Sigmoid colon (tissue), 7 donors: Measurements from ENCODE around the gene PRDX6. TPM values are rescaled to one million over a fixed set of nuclear protein-coding genes. Genes with fewer than 3 reads are reported as not detected.
"Not testable (repeated sequence)": the region's sequence is repeated elsewhere in the genome, so short reads cannot be mapped to it uniquely, and the experiment has no call there.

Source experiments
- DNase-seq: peaks from one replicate; pipeline ENCODE4 v3.0.0-alpha.2; 2019
- H3K27ac ChIP-seq, 4 donors: fragments of 200-600 bp; sonication (generic); one replicate each; pipeline ENCODE4 v1.5.1; 2016 to 2019; ENCODE audit warnings: mild to moderate bottlenecking in 1 of 4
- H3K27me3 ChIP-seq, 3 donors: fragments of 200-600 bp; sonication (generic); one replicate each; pipeline ENCODE4 v1.5.1; 2019; ENCODE audit warnings: mild to moderate bottlenecking in 1 of 3
- H3K36me3 ChIP-seq, 4 donors: fragments of 200-600 bp; sonication (generic); one replicate each; pipeline ENCODE4 v1.5.1; 2016 to 2019
- H3K4me1 ChIP-seq, 4 donors: fragments of 200-600 bp; sonication (generic); one replicate each; pipeline ENCODE4 v1.5.1; 2017 to 2019
- H3K4me3 ChIP-seq, 4 donors: fragments of 200-600 bp; sonication (generic); one replicate each; pipeline ENCODE4 v1.5.1; 2017 to 2019; ENCODE audit warnings: mild to moderate bottlenecking in 2 of 4, moderate library complexity in 1 of 4
- H3K9me3 ChIP-seq, 4 donors: fragments of 200-600 bp in 3 of 4; sonication (generic) in 3 of 4; one replicate each; pipeline versions ENCODE4 v1.5.1 to v1.6.1; 2013 to 2019
- CTCF ChIP-seq, 4 experiments: fragments of 450-650 bp in 3 of 4; fragments of 200-600 bp in 1 of 4; IDR thresholded peaks; one replicate each; pipeline ENCODE4 v1.5.1; 2016 to 2019; ENCODE audit warnings: antibody characterized with exemption in 4 of 4, mild to moderate bottlenecking in 3 of 4, moderate library complexity in 2 of 4
- EP300 ChIP-seq, 4 donors: sonication (generic); formaldehyde crosslinking; IDR thresholded peaks; one replicate each; pipeline ENCODE4 v1.6.1; 2017; ENCODE audit warnings: antibody characterized with exemption in 4 of 4
- POLR2A ChIP-seq, 2 donors: fragments of 450-650 bp; IDR thresholded peaks; one replicate each; pipeline ENCODE4 v1.6.1; 2016; ENCODE audit warnings: antibody characterized with exemption in 2 of 2, mild to moderate bottlenecking in 2 of 2, moderate library complexity in 2 of 2
- POLR2AphosphoS5 ChIP-seq, 4 donors: sonication (generic); formaldehyde crosslinking; IDR thresholded peaks; one replicate each; pipeline ENCODE4 v1.6.1; 2017; ENCODE audit warnings: antibody characterized with exemption in 4 of 4
- WGBS, 2 donors: extraction: QIAGEN DNeasy Blood & Tissue Kit; methylation state at CpG; one replicate each; pipeline ENCODE4 v1.1.7; 2013; 5-methylcytosine and 5-hydroxymethylcytosine counted together
- intact Hi-C: fragments of 100-400 bp; cut with DNase I; formaldehyde crosslinking; loops from one replicate; pipeline ENCODE4 v1.15.1; 2023
- polyA plus RNA-seq, 3 donors: library from polyadenylated mRNA; stranded (reverse); fragments of 200-250 nt; gene quantifications; one replicate each; pipeline ENCODE4 v1.2.3, GENCODE V29; 2013
- total RNA-seq, 4 donors: library from RNA; depleted of rRNA; stranded (reverse); fragments of >200 nt; gene quantifications; one replicate each; pipeline ENCODE4 v1.1.0, GENCODE V29; 2016
- donor health status: healthy with polysubstance abuse.
- donor health status: Bipolar disorder and iron deficiency.
- donor health status: healthy.

PRDX6 gene
- total and polyA plus RNA-seq, 7 donors, result 128 to 804 (median 205) TPM

GRCh38 chr1:173509797-173510196, 32.7 kb downstream of the PRDX6 start:
- no peaks in the 10 kb centered on the region for H3K36me3 ChIP-seq
- TF ChIP-seq EP300 (IDR thresholded peaks at IDR 0.05) (no peak), POLR2A (IDR thresholded peaks at IDR 0.05) (no peak), CTCF (IDR thresholded peaks at IDR 0.05) (no peak), POLR2AphosphoS5 (IDR thresholded peaks at IDR 0.05) (no peak)
- 13 to 47% methylated on average over 1 of the region's 1 CpG for WGBS, 2 donors
- intact Hi-C loops, result no loop called here
- no peak overlapping the region for H3K27ac ChIP-seq
- no peak for DNase-seq
- H3K4me1 ChIP-seq, result peaks cover 0 to 18% (median 9%) of the 10 kb centered on the region in 4 donors
- H3K9me3 ChIP-seq, result no peaks in the 10 kb centered on the region
- H3K4me3 ChIP-seq, result no peak overlapping the region
- no peaks in the 10 kb centered on the region for H3K27me3 ChIP-seq

GRCh38 chr1:173514503-173514902, 37.4 kb downstream of the PRDX6 start:
- intact Hi-C loops, result not testable (repeated sequence)
- 91 to 94% methylated on average over 1 of the region's 1 CpG for WGBS, 2 donors

DNA sequence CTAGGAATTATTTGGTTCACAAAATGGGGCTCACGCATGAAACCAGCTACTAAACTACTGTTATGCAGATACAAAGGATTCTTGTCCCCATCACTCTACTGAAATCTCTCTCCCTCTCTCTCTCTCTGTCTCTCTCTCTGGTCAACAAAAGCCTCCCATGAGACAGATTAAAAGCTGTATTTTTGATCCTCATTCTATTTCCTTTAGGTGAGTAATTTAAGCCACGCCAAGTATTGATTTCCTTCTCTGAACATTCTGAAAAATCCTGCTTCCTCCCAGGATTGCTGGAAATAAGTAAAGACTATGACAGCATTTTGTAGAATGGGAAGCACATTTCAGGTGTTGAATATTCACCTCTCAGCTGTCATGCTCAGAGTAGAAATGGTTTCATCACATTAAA, 43.7 kb downstream of the PRDX6 start:
- no peaks in the 10 kb centered on the region for H3K27me3 ChIP-seq
- H3K9me3 ChIP-seq, result no peaks in the 10 kb centered on the region
- H3K4me3 ChIP-seq, result no peak overlapping the region
- no peaks in the 10 kb centered on the region for H3K4me1 ChIP-seq
- 93% methylated on average over 2 of the region's 2 CpGs for WGBS, 2 donors
- TF ChIP-seq POLR2AphosphoS5 (IDR thresholded peaks at IDR 0.05), result no peak
- no peak for TF ChIP-seq EP300 (IDR thresholded peaks at IDR 0.05)
- no peak for TF ChIP-seq CTCF (IDR thresholded peaks at IDR 0.05)
- no peak for TF ChIP-seq POLR2A (IDR thresholded peaks at IDR 0.05)
- DNase-seq, result no peak
- H3K27ac ChIP-seq, result no peak overlapping the region
- intact Hi-C loops, result no loop called here
- no peaks in the 10 kb centered on the region for H3K36me3 ChIP-seq

More at GRCh38 chr1:173514503-173514902, 37.4 kb downstream of the PRDX6 start:
- not testable (repeated sequence) for H3K27ac ChIP-seq, H3K36me3 ChIP-seq, H3K4me1 ChIP-seq, H3K27me3 ChIP-seq, DNase-seq, H3K4me3 ChIP-seq, H3K9me3 ChIP-seq

- DNase-seq, result no peak
- Histone ChIP-seq H3K27me3 (no peaks in the 10 kb centered on the region), H3K36me3 (no peaks in the 10 kb centered on the region), H3K4me1 (peaks cover 0 to 5% (median 0%) of the 10 kb centered on the region in 4 donors), H3K27ac (no peak overlapping the region), H3K4me3 (no peak overlapping the region), H3K9me3 (no peaks in the 10 kb centered on the region)
- TF ChIP-seq EP300 (IDR thresholded peaks at IDR 0.05) (no peak), POLR2AphosphoS5 (IDR thresholded peaks at IDR 0.05) (no peak)
- WGBS, 2 donors, result 63 to 97% methylated on average over 3 of the region's 3 CpGs
- intact Hi-C loops, result no loop called here
Observed at GRCh38 chr1:173523329-173523728, 46.2 kb downstream of the PRDX6 start.

DNA sequence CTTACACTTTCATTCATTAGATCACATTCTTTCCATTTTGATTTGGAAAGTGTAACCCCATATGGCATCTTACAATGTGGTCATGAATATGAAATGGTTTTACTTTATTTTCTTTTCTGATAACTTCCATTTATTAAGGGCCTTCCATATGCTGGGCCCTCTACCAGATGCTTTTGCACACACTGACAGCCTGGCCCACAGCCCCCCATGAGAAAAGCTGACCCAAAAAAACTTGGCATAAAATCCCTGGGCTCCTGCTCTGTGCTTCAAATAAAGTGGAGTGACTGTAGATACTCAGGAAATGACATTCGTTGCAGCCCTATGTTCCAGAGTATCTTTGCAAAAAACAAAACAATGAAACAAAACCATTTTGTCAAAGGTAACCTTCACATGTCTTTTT, 48.8 kb downstream of the PRDX6 start:
- Histone ChIP-seq H3K27ac (no peak overlapping the region), H3K36me3 (no peaks in the 10 kb centered on the region), H3K27me3 (no peaks in the 10 kb centered on the region), H3K4me3 (no peak overlapping the region), H3K4me1 (peaks cover 0 to 8% (median 4%) of the 10 kb centered on the region in 4 donors), H3K9me3 (no peaks in the 10 kb centered on the region)
- no peak for DNase-seq
- TF ChIP-seq CTCF (IDR thresholded peaks at IDR 0.05), result no peak
- intact Hi-C loops, result no loop called here
- 75 to 79% methylated on average over 1 of the region's 1 CpG for WGBS, 2 donors

DNA sequence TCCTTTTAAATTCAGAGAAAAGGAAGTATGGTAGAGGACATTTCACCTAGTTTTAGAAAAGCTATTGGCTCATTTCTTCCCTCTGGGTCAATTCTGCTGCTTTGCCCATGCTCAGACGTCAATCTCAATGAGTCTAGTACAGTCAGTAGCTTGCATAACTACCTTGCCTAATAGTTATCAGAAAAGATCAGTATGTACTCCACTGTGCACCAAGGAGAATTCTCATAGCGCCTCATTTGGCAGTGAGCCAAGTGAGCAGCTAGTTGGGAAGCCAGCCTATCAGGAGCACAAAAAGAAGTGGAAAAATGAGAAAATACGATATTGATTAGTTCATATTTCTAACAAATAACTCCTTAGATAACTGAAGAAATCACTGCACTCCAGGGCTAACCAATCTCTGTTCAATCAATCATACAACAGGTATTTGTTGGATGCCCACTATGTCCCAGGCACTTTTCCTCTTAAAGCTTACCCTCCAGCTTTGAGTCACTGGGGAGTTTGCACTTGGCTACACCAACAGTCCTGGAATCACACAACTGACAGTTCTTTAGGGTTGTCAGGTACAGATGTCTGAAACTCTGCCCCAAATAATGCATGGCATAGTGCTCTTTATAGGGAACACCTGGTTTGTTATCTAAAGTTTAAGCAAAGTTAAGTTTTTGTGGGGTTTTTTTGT, 50.2 kb downstream of the PRDX6 start:
- intact Hi-C loops, result no loop called here
- DNase-seq, result no peak
- Histone ChIP-seq H3K27me3 (no peaks in the 10 kb centered on the region), H3K4me3 (no peak overlapping the region), H3K36me3 (no peaks in the 10 kb centered on the region), H3K9me3 (no peaks in the 10 kb centered on the region), H3K4me1 (peaks cover 0 to 21% (median 7%) of the 10 kb centered on the region in 4 donors), H3K27ac (no peak overlapping the region)
- WGBS, 2 donors, result 44 to 73% methylated on average over 3 of the region's 3 CpGs
- TF ChIP-seq POLR2A (IDR thresholded peaks at IDR 0.05) (no peak), POLR2AphosphoS5 (IDR thresholded peaks at IDR 0.05) (peak in 1 of 4 donors; percentile 34)
